Smooth muscle cell (in vitro differentiated cells): ENCODE results near the gene CACNA1D. TPM values are rescaled to one million over a fixed set of nuclear protein-coding genes. Genes with fewer than 3 reads are reported as not detected.

Source experiments
- DNase-seq: peaks from one replicate; lab custom pipeline; 2025; ENCODE audit not compliant: unreplicated experiment; lab: John Stamatoyannopoulos, UW
- H2AFZ ChIP-seq: fragments of 200-600 bp; sonication (generic); 2 replicates; pipeline ENCODE4 v1.6.0; 2016; ENCODE audit warnings: antibody characterized with exemption, low read depth, mild to moderate bottlenecking
- H3F3A ChIP-seq: fragments of 200-600 bp; sonication (generic); 2 replicates; pipeline ENCODE4 v1.6.0; 2017; ENCODE audit warnings: antibody characterized with exemption, low read depth
- H3K27ac ChIP-seq: fragments of 200-600 bp; sonication (generic); 2 replicates; pipeline ENCODE4 v1.5.1; 2016; ENCODE audit warnings: low read depth, mild to moderate bottlenecking
- H3K27me3 ChIP-seq: fragments of 200-600 bp; sonication (generic); 2 replicates; pipeline ENCODE4 v1.6.1; 2016; ENCODE audit warnings: low read depth, mild to moderate bottlenecking
- H3K36me3 ChIP-seq: fragments of 200-600 bp; sonication (generic); 2 replicates; pipeline ENCODE4 v1.5.1; 2016; ENCODE audit warnings: low read depth
- H3K4me1 ChIP-seq: fragments of 200-600 bp; sonication (generic); 2 replicates; pipeline ENCODE4 v1.5.1; 2016; ENCODE audit warnings: low read depth
- H3K4me2 ChIP-seq: fragments of 200-600 bp; sonication (generic); 2 replicates; pipeline ENCODE4 v1.6.0; 2016; ENCODE audit warnings: mild to moderate bottlenecking
- H3K4me3 ChIP-seq: fragments of 200-600 bp; sonication (generic); 2 replicates; pipeline ENCODE4 v1.5.1; 2016; ENCODE audit warnings: mild to moderate bottlenecking
- H3K79me2 ChIP-seq: fragments of 200-600 bp; sonication (generic); 2 replicates; pipeline ENCODE4 v1.6.0; 2016; ENCODE audit warnings: low read depth, mild to moderate bottlenecking
- H3K9ac ChIP-seq: fragments of 200-600 bp; sonication (generic); 2 replicates; pipeline ENCODE4 v1.6.0; 2016; ENCODE audit warnings: low read depth
- H3K9me3 ChIP-seq: fragments of 200-600 bp; sonication (generic); replicated peaks from 2 replicates; pipeline ENCODE4 v1.5.1; 2016; ENCODE audit warnings: low read depth
- H4K20me1 ChIP-seq: fragments of 200-600 bp; sonication (generic); 2 replicates; pipeline ENCODE4 v1.6.0; 2016; ENCODE audit warnings: low read depth
- WGBS: methylation state at CpG from one replicate; pipeline ENCODE4 v1.1.7; 2016; ENCODE audit warnings: low lambda C conversion rate; 5-methylcytosine and 5-hydroxymethylcytosine counted together
- polyA plus RNA-seq: library from polyadenylated mRNA; unstranded; fragments of >200 nt; fragmentation: Nextera tagmentation; extraction: Ambion mirVana; gene quantifications from 2 replicates; pipeline ENCODE4 v1.2.1, GENCODE V29; 2016
- total RNA-seq: library from RNA; depleted of rRNA; stranded (reverse); fragments of >200 nt; gene quantifications from 2 replicates; pipeline ENCODE4 v1.2.3, GENCODE V29; 2014
- TF ChIP-seq, protein P1 (sequence below): fragments of 200-600 bp; sonication (generic); IDR thresholded peaks from 2 replicates; pipeline ENCODE4 v1.5.1; 2017; ENCODE audit warnings: borderline replicate concordance, mild to moderate bottlenecking, antibody characterized with exemption; ENCODE audit not compliant: insufficient read depth, poor library complexity, severe bottlenecking

The CACNA1D gene
- total and polyA plus RNA-seq, 2 experiments from 2014 or later: 0.63 to 1.4 TPM

DNA sequence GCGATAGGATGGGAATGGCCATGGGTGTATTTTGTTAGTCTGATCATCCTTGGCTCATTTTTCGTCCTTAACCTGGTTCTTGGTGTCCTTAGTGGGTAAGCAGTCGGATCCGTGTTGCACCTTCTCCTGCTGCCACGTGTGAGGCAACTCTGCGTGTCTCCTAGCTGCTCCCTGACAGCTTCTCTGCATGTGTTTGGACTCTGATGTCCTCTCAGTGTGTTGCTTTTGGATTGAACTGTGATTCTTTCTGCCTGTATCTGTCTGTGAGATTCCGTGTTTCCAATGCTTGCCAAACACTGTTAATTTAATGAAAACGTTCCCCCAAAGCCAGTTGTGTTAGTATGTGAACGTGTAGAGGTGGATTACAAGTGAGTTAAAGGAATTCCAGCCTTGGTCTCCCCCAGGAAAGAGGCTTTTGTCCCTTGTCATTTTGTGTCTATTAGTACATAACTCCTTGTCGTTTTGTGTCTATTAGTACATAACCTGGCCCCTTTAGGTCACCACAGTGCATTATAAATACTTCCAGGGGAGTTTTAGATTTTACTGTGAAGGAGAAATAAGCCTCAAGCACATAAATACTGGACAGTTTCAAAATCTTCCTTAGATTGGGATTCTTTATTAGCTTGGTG, 179.4 kb downstream of the CACNA1D start:
- no peak overlapping the region for H3K9ac ChIP-seq
- no peak overlapping the region for H3K27ac ChIP-seq
- no peaks in the 10 kb centered on the region for H3K79me2 ChIP-seq
- H4K20me1 ChIP-seq: no peaks in the 10 kb centered on the region
- no peak overlapping the region for H3K4me2 ChIP-seq
- TF ChIP-seq, protein P1, sequence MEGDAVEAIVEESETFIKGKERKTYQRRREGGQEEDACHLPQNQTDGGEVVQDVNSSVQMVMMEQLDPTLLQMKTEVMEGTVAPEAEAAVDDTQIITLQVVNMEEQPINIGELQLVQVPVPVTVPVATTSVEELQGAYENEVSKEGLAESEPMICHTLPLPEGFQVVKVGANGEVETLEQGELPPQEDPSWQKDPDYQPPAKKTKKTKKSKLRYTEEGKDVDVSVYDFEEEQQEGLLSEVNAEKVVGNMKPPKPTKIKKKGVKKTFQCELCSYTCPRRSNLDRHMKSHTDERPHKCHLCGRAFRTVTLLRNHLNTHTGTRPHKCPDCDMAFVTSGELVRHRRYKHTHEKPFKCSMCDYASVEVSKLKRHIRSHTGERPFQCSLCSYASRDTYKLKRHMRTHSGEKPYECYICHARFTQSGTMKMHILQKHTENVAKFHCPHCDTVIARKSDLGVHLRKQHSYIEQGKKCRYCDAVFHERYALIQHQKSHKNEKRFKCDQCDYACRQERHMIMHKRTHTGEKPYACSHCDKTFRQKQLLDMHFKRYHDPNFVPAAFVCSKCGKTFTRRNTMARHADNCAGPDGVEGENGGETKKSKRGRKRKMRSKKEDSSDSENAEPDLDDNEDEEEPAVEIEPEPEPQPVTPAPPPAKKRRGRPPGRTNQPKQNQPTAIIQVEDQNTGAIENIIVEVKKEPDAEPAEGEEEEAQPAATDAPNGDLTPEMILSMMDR: no peak
- H2AFZ ChIP-seq: no peak overlapping the region
- H3K36me3 ChIP-seq: no peaks in the 10 kb centered on the region
- no peaks in the 10 kb centered on the region for H3K4me1 ChIP-seq
- H3F3A ChIP-seq: no peaks in the 10 kb centered on the region
- DNase-seq: no peak
- no peaks in the 10 kb centered on the region for H3K9me3 ChIP-seq
- 82% methylated on average over 10 of the region's 10 CpGs for WGBS
- H3K4me3 ChIP-seq: no peak overlapping the region
- H3K27me3 ChIP-seq: peaks cover 21% of the 10 kb centered on the region

DNA sequence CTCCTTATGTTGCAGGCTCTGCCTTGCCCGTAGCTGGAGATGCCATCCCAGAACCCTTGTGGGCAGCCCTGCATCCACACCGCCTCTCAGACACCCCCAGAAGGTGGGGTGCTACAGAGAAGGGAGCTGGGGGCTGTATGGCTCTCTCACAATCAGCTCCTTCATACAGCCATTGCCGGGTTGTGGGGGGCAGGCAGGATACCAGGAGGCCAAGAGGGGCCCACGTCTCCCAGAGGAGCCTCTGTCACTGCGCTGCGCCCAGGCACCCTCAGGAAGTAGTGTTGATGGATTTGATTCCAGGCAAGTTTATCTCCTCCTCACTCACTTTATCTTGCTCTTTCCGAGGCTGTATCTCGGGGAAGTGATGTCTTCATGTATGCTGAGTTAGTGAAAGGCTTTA, 180.2 kb downstream of the CACNA1D start:
- WGBS: 77% methylated on average over 8 of the region's 8 CpGs
- Histone ChIP-seq H3K4me2 (no peak overlapping the region), H3K4me1 (no peaks in the 10 kb centered on the region), H3K9me3 (no peaks in the 10 kb centered on the region), H3K79me2 (no peaks in the 10 kb centered on the region), H3K27me3 (peaks cover 25% of the 10 kb centered on the region), H3K27ac (no peak overlapping the region), H3F3A (no peaks in the 10 kb centered on the region), H3K4me3 (no peak overlapping the region), H3K9ac (no peak overlapping the region), H4K20me1 (no peaks in the 10 kb centered on the region), H3K36me3 (no peaks in the 10 kb centered on the region), H2AFZ (no peak overlapping the region)
- DNase-seq: no peak
- TF ChIP-seq, protein P1: no peak

DNA sequence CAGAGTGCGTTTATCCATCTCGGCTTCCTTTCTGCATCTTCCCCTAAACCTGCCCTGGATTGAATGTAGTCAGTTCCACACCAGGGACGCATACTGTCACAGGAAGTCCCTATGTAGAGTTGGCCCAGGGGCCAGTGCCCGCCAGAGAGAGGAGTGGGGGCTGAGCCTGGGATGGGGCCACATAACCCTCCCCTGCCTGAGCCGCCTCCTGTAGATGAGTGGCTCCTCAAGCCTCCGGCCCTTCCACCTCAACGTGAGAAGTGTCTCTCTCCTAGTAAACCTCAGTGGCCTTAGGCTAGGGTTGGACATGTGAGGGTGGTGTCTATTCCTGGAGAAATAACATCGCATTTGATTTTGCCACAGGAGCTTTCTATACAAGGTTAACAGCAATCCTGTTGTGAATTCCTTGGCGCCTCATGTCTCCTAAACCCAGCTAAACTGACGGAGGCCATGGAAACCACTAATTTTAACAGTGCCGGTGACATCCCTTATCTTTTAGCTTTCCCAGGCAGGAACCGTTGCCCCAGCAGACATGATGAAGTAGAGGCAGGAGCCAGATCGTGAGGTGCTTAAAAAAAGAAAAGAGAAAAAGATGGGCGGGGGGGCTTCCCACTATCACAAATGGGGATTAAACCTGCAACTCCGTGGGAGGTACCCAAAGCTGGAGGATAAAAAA, 180.7 kb downstream of the CACNA1D start:
- Histone ChIP-seq H2AFZ (no peak overlapping the region), H4K20me1 (no peaks in the 10 kb centered on the region), H3K4me1 (no peaks in the 10 kb centered on the region), H3K79me2 (no peaks in the 10 kb centered on the region), H3K9me3 (no peaks in the 10 kb centered on the region), H3K4me2 (no peak overlapping the region), H3K9ac (no peak overlapping the region), H3K27me3 (peaks cover 26% of the 10 kb centered on the region), H3F3A (no peaks in the 10 kb centered on the region), H3K36me3 (no peaks in the 10 kb centered on the region), H3K4me3 (no peak overlapping the region), H3K27ac (no peak overlapping the region)
- TF ChIP-seq, protein P1: no peak
- DNase-seq: no peak
- WGBS: 75% methylated on average over 15 of the region's 15 CpGs
